Measurements from ENCODE around the gene SCFD2.

DNA sequence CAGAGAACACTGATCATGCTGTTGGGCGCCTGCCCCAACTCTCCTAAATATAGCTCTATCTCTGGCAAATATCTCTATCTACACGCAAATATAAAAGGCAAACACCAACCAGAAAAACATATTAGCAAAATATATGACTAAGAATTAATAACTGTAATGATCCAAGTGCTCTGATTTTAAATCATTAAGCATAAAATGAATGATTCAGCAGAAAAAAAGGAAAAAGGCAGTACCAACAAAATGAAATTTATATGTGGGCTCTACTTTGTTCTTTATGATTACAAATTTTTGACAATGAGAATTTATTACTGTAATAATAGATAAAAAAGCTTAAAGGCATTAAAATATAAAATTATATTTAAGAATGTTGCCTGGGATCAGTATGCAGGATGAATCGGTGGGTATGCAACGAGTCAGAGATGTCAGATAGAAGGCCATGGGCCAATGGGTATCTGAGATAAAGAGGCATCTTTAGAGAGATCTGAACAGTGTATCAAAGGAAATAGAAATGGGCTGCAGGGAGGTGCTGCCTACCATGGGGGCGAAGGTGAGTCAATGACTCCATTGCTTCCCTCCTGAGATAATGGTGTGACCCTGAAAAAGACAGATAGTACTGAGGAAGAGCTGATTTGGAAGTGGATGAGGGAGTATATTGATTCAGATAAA, 234.8 kb downstream of the SCFD2 start:
- TF ChIP-seq, protein P1, sequence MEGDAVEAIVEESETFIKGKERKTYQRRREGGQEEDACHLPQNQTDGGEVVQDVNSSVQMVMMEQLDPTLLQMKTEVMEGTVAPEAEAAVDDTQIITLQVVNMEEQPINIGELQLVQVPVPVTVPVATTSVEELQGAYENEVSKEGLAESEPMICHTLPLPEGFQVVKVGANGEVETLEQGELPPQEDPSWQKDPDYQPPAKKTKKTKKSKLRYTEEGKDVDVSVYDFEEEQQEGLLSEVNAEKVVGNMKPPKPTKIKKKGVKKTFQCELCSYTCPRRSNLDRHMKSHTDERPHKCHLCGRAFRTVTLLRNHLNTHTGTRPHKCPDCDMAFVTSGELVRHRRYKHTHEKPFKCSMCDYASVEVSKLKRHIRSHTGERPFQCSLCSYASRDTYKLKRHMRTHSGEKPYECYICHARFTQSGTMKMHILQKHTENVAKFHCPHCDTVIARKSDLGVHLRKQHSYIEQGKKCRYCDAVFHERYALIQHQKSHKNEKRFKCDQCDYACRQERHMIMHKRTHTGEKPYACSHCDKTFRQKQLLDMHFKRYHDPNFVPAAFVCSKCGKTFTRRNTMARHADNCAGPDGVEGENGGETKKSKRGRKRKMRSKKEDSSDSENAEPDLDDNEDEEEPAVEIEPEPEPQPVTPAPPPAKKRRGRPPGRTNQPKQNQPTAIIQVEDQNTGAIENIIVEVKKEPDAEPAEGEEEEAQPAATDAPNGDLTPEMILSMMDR (conservative IDR thresholded peaks at IDR 0.05): no peak
- TF ChIP-seq EZH2 (IDR thresholded peaks at IDR 0.05; ENCODE audit: low read depth): no peak

All from PC-9 (cell line).